ENCODE measurements around the gene TMEM270.

TMEM270 gene

DNA sequence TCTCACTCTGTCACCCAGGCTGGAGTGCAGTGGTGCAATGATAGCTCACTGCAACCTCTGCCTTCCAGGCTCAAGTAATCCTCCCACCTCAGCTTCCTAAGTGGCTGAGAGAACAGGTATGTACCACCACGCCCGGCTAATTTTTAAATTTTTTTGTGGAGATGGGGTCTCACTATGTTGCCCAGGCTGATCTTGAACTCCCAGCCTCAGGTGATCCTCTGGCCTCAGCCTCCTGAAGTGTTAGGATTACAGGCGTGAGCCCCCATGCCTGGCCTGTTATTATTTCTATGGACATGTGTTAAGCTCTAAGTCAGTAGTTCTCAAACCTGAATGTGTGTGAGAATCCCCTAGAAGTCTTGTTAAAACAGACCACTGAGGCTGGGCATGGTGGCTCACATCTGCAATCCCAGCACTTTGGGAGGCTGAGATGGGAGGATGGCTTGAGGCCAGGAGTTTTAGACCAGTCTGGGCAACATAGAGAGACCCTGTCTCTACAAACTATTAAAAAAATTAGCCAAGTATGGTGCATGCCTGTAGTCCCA is 24.5 kb downstream of the TMEM270 start:
- DNase-seq (ENCODE audit: low read depth in 1 of 2, low spot score in 1 of 2), result no peak

DNA sequence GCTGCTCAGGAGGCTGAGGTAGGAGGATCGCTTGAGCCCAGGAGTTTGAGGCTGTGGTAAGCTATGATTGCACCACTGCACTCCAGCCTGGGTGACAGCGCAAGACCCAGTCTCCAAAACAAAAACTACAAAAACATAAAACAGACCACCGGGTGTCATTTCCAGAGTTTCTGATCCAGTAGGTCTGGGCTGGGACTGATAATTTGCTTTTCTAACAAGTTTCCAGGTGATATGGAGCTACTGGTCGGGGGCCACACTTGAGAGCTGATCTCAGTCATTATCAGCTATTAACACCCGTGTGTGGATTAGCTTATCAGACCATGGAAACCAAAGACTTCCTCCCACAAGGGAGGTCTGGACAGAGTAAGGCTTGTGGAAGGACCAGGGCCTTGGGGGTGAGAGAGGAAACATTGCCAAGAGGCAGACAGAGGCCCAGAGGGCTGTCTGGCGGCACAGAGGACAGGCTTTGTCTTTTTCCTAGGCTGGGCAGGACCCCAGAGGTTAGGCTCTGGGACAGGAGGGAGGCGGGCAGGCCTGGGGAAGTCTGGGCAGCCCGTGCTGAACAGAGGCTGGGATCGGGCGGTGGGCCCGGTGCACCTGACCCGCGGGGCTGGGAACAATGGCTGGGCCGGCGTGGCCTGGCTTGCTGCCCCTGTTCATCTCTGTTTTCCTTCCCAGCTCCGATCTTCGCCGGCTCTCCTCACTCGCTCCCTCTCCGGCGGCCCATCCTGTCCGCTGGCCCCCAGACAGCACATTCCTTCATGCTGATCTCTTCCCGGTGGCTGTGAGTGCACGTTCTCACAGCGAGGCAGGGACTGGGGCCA is 25.2 kb downstream of the TMEM270 start:
- DNase-seq (ENCODE audit: low read depth in 1 of 2, low spot score in 1 of 2), result no peak

- DNase-seq (ENCODE audit: low read depth in 1 of 2, low spot score in 1 of 2), result no peak
Measured at GRCh38 chr7:73887762-73888161, 26.8 kb downstream of the TMEM270 start.

GRCh38 chr7:73888959-73889358 is 28.0 kb downstream of the TMEM270 start:
- no peak for DNase-seq (ENCODE audit: low read depth in 1 of 2, low spot score in 1 of 2)

DNA sequence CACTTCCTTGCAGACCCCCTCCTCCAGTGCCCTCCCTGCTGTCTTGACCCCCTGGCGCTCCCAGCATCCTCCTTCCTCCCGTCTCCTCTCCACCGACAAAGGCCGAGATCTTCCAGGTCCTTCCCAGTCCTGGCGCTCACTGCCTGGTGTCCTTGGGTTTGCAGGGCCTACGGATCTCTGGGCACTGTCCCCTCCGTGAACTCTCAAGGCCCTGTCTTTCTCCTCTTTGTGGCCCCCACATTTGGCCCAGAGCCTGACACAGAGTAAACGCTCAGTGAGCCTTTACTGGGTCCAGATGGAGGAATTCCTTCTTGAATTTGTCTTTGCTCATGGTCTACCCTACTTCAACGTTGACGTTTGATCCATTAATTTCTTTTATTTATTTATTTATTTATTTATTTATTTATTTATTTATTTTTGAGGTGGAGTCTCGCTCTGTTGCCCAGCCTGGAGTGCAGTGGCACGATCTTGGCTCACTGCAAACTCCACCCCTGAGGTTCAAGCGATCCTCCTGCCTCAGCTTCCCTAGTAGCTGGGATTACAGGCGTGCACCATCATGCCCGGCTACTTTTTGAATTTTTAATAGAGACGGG is 29.7 kb downstream of the TMEM270 start:
- DNase-seq (ENCODE audit: low read depth in 1 of 2, low spot score in 1 of 2), result no peak

DNA sequence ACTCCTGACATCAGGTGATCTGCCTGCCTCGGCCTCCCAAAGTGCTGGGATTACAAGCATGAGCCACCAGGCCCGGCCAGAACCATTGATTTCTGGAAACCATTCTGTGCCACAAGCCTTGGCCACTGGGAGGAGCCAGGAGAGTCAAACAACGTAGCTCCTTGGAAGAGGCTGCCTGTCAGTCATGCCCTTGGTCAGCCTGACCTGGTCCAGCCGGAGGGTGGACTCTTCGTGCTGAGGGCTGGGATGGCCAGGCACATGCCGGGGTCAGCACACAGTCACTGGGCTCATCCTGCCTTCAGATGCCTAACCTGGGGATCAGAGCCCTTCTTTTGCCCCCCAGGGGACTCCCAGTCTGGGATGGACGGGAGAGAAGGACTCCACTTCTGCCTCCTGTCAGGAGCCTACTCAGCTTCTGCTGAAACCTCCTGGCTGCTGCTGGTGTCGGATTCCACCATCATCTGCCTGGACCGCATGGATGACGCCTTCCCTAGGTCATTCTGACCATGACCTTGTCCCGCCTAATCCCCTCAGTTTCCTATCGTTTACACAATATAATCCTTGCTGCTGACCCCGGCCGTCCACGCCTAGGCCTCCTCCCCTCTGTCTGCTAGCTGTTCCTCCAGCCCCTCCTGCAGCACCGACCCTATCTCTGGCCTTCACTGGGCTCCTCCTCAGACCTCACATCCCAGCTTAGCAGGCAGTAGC is 30.4 kb downstream of the TMEM270 start:
- DNase-seq (ENCODE audit: low read depth in 1 of 2, low spot score in 1 of 2), result no peak

GRCh38 chr7:73892003-73892999 is 31.3 kb downstream of the TMEM270 start:
- no peak for DNase-seq (ENCODE audit: low read depth in 1 of 2, low spot score in 1 of 2)

GRCh38 chr7:73893342-73894101 is 32.6 kb downstream of the TMEM270 start:
- no peak for DNase-seq (ENCODE audit: low read depth in 1 of 2, low spot score in 1 of 2)

GRCh38 chr7:73894166-73894565 is 33.2 kb downstream of the TMEM270 start:
- DNase-seq (ENCODE audit: low read depth in 1 of 2, low spot score in 1 of 2), result no peak

DNA sequence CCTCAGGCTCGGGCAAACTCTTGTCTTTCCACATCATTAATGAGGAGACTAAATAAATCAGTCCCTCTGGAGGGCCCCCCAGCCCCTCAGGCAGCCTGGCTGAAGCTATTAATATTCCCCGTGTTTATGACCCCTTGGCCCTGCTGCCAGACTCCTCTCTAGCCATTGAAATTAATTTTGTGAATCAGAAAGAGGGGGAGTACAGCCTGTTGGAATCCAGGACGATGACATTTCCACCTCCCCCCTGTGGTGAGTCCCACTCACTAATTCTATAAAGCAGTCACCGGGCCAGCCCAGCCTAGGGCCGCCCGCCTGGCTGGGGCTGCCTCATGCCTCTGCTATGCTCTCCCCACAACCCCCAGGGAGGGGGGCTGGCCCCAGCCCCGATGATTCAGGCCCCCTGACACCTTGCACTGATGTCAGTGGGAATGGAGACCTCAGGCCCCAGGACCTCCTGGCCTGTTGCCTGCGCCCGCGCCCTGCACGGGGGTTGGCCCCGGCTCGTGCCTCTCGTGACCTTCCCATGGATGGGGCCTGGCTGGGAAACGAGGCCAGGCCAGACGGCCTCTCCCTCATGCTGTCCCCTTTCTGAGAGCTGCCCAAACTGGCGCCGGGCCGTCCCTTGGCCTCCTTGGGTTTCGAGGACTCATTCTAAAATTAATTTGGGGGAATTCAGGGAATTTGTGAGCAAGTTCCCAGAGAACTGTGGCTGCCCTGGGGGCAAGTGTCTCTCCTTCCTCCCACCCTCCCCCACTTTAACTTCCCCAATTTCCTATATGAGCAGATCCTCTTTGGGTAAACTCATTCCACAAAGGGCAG is 34.0 kb downstream of the TMEM270 start:
- DNase-seq (ENCODE audit: low read depth in 1 of 2, low spot score in 1 of 2), result no peak

DNA sequence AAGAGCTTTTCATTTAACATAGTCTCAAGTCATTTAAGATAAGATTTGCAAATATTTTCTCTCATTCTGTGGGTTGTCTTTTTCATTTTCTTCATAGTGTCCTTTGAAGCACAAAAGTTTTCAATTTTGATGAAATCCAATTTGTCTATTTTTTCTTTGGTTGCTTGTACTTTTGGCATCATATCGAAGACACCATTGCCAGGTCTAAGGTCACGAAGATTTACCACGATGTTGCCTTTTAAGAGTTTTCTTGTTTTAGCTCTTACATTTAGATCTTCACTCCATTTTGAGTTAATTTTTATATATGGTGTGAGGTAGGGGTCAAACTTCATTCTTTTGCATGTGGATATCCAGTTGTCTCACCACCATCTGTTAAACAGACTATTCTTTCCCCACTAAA is 34.7 kb downstream of the TMEM270 start:
- no peak for DNase-seq (ENCODE audit: low read depth in 1 of 2, low spot score in 1 of 2)

GRCh38 chr7:73896454-73896853 is 35.5 kb downstream of the TMEM270 start:
- DNase-seq (ENCODE audit: low read depth in 1 of 2, low spot score in 1 of 2), result no peak

GRCh38 chr7:73899731-73900142 is 38.8 kb downstream of the TMEM270 start:
- DNase-seq (ENCODE audit: low read depth in 1 of 2, low spot score in 1 of 2), result no peak

DNA sequence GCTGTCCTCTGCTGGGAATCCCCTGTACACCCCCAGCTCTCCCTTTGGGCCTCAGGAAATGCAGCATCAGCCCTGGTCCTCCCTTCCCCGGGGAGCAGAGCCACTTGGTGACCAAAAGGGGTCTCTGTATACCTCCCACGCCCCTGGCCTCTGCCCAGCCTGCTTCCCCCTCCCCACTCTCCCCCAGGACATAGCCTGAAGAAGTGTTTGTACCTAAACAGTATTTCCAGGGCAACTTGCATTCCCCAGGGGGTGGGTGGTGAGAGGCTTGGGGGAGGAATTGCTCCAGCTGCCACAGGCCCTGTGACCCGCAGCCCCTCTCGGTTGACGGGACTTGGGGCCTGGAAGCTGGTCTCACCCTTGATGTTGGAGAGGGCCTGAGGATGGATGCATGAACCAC is 39.3 kb downstream of the TMEM270 start:
- no peak for DNase-seq (ENCODE audit: low read depth in 1 of 2, low spot score in 1 of 2)

- no peak for DNase-seq (ENCODE audit: low read depth in 1 of 2, low spot score in 1 of 2)
Measured at GRCh38 chr7:73901231-73901822, 40.4 kb downstream of the TMEM270 start.

GRCh38 chr7:73901823-73902597 is 41.1 kb downstream of the TMEM270 start:
- DNase-seq (ENCODE audit: low read depth in 1 of 2, low spot score in 1 of 2), result no peak

DNA sequence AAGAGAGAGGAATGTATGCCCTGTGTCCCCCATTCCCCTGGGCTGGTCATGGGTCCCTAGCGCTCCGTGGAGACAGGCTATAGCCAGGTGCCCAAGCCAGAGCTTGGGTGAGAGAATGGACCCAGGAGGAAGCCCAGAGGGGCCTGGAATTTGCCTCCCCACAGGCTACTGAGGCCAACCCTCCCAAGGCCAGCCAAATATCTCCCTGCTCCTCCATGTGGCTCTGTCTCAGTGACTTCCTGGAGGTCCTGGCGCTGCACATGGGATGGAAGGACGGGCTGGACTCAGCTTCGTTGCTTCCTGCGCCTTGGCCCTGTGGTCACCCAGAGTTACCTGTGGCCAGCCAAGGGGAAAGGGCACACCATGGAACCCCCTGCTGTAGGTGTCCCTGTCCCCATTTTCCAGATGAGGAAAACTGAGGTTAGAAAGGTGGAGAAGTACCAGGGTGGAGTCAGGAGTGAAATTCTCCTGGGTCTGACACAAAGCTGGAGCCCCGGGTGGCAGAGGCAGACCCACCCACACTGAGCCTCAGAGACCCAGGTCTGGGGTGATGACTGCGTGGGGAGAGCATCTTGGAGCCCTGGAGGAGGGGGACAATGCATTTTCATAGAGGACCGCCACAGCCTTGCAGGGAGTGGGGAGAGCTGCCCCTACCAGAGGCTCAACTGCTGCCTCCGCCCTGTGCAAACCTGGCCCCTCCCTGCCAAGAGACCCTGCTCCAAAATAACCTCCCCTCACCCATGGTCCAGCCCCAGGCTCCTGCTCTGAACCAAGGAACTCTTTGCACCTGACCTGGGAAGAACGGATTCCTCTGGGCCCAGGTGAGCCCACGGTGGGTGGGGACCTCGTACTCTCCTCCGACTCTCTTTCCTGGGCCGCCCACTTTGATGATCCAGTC is 42.6 kb downstream of the TMEM270 start:
- DNase-seq (ENCODE audit: low read depth in 1 of 2, low spot score in 1 of 2), result no peak
